ENCODE measurements around the gene RBM19.

RBM19 gene

DNA sequence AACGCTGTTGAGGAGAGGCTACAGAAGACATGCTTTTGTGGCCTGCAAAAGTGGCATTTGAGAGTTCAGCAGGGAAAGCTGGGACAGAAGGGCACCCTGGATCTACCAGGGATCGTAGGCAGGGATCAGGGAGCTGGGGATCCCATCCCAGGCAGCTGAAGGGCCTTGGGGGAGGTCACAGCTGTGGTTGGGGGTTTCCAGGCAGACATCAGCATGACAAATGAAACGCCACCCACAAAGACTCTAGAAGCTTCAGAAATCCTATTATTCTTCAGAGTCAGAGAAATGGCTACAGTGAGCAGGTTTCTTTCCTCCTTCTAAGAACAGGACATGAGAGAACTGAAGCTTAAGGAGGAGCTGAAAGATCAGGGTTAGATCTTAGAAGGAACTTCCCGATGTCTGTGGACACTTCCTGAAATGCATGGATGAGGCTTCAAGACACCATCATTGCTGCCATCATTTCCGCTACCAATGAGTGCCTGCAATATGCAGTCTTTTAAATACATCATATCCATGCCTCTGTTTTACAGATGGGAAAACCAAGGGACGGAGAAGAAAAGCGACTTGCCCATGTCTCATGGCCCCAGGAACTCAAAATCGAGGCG, 104.3 kb downstream of the RBM19 start:
- no peak for DNase-seq

DNA sequence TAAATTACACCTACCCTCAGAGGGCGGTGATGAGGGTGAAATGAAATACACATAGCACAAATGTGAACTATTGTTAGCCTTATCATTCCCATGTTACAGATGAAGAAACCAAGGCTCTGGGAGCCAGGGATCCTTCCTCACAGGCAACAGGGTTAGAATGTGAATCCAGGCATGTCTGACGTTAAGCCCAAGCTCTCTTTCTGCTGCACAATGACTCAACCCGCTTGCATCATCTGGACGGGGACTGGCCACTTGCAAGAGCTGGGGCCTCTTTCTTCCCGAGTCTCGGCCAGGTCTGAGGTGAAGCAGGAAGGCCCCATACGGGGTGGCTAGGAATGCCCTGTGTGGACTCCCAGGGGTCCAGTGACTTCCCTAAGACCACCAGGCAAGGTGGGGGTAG, 105.2 kb downstream of the RBM19 start:
- DNase-seq, result no peak

DNA sequence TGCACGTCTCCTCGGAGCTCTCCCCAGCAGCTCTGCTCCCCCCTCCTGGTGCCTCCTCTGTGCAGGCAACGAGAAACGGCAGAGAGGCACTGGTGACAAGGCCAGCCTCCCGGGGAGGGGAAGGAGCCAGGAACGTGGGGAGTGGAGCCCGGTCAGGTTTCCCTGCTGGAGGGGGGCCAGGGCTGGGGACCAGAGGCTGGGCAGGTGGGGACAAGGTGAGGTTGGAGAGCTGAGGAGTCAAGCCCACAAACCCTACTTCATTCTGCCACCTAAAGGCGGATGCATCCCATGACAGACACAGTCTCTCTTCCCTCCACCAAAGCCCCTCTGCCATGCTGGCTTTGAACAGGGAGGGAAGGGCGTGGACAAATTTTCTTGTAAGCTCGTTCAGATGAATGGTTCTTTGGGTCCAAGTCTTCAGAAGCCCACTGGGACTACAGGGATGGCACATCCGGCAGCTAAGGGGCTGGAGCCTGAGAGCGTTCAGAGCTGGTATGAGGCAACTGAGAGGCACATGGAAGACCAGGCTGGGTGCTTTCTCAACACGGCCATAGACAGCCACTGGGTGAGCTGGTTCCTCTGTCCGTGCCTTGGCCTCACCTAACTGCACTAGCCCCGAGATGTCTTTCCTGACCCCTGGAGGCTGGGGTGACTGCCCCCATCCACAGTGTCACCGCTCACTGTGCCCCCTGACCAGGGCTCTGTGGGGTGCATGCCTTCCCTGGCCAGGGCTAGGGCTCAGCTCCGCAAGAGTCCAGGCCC, 105.9 kb downstream of the RBM19 start:
- DNase-seq, result peak in 2 of 56 donors; percentile 10 to 15

DNA sequence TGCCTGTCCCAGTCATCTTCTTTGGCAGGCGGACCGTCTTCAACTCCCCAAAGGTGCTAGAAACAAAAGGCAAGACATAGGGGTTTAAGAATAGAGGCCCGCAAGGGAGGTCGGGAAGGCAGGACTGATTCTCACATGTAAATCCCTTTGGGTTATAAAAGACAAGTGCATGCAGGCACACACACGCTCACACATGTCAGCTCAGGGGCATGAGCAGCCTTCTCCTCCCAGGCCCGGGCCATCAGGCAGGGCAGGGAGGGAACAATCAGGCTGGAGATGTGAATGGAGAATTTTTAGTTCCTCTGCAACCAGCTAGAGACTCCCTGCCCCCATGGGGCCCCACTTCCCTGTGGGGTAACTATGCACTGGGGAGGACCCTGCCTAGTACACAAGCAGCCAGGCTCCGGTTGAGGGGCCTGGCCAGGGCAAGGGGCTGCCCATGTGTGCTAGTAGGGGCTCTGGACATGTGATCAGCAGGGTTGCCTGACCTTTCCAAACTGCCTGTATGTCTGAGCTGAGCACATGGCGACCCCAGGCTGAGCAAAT, 107.2 kb downstream of the RBM19 start:
- DNase-seq, result no peak

DNA sequence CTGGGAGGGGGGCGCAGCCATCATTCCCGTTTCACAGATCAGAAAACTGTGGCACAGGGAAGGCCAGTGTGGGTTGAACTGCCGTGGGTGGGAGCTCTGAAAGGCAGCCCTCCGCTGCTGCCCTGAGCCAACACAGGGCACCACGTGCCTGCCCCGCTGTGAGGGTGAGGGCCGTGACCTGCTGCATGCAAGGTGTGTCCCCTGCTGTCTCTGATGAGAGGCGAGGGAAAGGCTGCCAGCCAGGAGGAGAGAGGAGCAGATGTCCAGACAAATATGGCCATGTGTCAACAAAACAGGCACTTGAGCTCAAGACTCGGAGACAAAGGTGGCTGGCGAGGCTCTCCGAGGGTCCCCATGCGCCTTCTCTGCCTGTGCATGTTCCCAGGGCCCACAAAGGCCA, 108.8 kb downstream of the RBM19 start:
- DNase-seq, result no peak

DNA sequence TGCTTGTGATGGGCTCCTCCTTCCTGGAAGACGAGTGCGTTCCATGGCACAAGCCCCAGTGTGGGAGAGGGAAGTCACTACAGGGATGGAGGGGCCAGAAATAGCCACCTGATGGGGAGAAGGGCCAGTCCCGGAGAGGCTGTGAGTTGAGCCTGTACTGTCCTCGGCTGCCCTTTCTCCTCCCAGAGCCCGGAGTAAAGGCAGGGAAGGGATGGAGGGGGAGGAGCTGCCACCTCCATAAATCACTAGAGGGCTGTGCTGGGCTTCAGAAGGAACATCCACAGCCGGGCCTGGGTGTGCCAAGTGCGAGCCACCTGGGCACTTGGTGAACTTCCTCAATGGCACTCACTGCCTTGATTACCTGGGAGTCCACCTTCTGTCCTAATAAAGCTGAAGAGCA, 110.1 kb downstream of the RBM19 start:
- no peak for DNase-seq

DNA sequence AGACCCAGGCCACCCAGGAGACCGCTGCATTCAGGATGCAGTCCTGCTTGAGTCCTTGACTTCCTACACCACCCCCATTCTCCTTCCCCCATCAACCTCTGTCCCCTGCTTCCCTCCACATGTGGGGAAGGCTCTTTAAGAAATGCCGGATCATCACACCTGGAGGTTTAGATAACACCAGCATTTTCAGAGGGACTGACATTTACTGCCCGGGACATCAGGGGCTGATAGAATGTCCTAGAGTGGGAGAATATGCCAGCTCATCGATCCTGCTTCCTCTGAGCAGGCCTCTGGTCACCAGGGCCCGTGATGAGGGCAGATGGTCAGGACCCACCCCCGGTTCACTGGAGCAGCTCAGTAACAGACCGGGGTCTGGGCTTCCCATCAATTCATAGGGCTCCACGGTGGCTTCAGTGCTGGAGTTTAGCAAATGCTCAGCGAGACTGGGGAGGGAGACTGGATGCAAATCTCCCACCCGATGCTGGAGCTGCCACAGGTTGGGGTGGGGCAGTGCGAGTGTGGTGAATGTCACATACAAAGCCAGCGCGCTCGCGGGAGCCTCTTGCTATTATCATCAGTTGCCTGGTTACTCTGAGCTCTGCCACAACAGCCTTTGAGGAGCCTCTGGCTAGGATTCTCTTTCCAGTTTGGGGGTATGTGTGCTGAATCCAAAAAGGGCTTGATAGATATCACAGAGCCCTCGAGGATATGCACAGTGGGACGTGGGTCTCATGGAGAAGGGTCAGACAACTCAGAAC, 111.6 kb downstream of the RBM19 start:
- peak in 7 of 56 donors; percentile 8 to 26 (median 19) for DNase-seq

DNA sequence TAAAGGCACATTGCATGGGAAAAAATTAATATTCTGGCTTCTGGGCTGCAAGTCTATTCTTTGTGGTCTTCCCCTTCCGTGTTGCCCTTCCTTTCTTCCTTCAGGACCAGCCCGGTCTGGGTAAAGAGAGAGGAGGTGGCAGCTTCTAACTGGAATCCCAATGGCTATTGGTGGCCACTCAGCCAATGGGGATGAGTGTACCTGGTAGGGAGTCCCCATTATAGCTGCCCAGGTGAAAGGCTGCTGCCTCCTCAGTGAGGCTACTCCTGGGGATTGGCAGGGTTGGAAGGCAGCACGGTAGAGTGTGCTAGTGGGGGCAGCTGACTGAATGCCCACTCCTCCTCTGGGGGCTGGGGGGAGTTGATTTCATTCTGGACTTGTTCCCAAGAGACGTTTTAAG, 112.6 kb downstream of the RBM19 start:
- peak in 2 of 56 donors; percentile 14 to 23 for DNase-seq

DNA sequence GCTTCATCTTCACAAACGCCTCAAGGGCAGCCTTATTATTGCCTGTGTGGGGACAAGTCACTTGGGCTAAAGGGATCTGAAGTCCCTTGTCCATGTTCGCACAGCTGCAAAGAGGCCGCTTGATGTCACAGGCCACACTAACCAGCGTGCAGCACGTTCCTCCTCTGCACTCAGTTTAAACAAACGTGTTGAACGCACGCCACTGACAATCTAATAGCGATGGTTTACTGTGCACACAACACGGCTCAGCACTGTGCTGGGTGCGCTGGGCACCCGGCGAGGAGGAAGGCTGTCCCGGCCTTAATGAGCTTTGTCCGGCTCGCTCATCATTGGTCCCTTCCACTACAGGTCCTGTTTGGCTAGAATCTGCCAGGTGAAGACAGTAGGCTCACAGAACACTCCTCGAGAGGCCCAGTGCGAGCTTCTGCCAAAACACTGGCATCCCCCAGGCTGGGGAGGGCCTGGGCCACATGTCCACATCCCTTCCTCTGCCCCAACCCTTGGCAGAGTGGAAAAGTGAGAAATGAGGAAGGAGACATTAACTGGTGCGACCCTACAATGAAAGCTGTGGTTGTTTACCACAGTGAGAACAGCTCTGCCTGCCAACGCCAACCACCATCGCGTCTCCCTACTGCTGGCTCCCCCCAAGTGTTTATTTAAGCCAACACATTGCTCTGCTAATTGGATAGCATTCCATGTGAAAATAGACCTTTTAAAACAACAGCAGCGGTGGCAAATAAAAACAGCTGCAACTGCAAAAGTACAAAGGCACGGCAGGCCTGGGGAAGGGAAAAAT, 113.2 kb downstream of the RBM19 start:
- DNase-seq, result peak in 39 of 56 donors; percentile 5 to 71 (median 28)

DNA sequence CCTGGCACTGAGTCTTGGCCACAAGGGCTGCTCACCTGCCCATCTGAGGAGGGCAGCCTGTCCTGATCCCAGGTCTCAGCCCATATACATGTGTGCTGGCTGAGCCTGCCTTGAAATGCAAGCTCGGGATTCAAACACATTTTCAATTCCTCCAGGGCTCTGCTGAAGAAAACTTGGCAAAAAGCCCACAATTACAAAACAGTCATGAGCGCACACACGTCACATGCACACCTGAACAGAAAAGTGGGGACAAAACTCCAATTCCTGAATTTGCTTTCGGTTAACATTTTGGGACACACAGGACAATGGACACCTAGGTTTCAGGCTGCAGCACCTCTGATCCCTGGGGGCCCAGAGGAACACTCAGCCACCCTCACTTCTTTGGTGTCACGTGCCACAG, 113.9 kb downstream of the RBM19 start:
- DNase-seq, result no peak

DNA sequence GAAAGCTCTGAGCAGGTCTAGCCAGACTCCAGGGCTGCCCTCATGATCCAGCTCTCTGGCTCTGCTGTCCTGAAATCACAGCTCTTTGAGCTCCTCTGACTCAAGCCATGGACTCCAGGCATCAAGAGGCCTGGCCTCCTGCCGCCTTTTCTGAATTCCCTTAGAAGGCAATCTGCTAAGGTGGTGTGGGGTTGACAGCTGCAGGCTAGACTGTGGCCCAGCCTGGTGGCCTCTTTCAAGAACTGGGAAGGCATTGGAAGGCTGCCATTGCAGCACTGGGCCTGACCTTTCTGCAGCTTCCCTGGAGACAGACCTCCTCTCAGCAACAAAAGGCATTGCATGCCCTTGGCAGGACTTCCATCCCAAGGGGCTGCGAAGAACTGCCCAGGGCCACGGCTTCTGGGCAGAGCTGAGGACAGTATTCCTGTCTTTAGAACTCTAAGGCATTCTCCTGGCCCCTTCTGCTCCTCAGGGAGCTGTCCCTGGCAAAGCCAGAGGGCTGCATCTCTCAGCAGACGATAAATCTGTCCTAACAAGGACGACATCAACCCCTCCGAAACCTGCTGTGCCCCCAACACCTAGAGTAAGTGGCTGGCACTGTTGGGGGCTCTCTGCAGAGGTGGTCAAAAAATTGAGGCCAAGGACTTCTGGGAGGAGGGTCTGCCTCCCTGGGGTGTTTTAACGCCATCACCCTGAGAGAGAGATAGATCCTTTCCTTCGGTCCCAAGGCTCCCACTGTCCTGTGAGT, 115.6 kb downstream of the RBM19 start:
- DNase-seq, result peak in 27 of 56 donors; percentile 4 to 68 (median 25)

DNA sequence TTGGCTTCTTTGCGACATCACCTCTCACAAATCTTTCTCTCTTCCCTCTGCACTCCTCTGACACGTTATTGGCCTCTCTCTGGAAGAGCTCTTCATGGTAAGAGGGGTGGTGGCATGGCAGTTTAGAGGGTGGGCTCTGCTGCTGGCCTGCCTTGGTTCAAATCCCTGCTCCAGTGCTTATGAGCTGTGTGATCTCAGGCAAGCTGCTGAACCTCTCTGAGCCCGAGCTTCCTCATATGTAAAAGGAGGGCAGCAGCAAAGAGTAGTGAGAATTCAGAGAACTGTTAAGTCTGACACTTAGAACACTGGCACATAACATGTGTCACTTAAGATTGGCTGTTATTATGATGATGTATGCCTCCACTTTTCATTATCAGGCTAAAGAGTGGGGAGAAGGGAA, 118.3 kb downstream of the RBM19 start:
- no peak for DNase-seq

DNA sequence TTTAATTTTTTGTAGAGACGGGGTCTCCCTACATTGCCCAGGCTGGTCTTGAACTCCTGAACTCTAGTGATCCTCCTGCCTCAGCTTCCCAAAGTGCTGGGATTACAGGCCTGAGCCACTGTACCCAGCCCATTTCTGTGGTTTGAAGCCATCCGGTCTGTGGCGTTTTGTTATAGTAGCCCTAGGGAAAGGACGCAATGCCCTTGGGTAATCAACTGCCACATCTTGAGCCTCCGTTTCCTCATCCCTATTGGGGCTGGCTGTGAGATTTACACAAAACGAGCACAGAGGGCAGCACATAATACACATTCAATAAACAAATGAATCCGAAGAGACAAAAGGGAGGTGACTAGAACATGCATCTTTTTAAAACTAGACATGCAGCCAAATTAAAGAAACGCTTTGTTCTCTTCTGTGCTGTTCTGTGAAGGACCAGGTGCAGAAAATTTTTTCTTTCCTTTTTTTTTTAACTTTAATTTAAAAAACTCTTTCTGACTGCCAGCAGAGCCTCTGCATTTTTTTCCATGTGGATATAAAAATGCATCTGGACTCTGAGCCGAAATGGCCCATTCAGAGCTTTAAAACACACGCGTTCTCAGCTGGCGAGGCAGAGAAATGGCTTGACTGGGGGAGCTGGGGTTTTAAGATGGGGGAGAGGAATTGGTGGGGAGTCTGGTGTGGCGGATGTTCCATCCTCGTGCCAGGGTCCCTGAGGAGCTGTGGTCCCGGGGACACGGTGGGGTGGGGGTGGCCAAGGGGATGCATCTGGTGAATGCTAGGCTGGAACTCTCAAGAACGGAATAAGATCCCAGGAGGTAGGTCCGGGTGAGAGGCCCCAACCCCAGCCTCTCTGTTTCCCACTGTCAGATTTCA, 119.0 kb downstream of the RBM19 start:
- DNase-seq, result no peak

DNA sequence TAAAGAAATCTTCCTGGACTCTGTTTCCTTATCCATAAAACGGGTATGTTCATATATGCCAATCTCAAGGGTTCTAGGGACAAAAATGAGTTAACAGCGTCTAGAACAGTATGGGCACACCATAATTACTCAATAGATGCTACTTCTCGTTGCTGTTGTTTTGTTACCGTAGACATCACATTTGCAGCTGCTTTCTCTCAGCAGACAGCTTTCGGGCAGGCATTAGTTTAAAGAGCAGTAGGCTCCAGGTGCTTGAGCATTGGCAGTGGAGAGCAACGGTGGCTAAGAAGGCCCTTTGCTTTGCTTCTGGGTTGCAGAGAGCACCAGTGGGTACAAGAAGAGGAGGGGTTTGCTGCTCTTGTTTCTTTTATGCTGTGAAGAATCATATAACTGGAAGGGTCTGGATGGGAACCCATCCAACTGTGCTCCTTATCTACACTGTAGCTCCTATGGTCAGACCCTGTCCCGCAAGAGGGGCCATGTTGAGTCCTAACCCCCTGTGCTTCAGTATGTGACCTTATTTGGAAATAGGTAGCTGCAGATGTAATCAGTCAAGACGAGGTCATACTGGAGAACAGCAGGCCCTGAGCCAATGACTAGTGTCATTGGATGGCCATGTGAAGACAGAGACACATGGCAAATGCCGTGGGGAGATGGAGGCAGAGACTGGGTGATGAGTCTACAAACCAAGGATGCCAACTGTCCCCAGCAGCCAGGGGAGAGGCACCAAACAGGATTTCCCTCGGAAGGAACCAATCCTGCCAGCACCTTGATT, 120.0 kb downstream of the RBM19 start:
- DNase-seq, result no peak

DNA sequence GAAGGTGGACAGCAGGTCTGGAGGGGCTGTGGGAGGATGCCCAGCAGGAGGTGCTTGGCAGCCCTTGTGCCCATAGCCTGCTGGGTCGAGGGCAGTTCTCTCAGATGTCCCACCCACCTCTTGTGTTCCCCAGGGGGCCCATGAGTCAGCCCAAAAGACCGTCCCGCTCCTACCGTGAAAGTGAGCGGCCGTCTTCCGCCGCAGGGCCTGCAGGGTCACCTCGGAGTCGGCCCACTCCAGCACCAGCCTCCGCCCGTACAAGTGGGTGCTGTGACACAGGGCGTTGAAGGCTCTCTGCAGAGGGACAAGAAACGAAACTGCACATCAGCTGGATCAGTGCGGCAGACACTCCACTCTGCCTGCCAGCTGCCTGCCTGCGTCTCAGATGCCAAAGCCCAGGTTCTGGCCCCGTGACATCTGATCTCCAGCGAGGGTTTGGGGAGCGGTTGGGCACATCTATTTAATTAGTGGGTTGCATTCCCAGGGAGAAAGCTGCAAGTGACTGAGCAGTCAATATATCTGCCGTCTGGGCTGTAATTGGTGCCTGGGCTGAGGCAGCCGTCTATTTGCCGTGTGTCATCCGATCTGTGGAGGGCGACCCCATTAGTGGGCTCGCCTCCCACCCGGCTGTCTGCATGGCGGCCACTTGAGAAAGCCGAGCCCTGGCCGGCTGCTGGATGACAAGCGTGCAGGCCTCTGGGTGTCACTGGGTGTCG, 121.5 kb downstream of the RBM19 start:
- no peak for DNase-seq

DNA sequence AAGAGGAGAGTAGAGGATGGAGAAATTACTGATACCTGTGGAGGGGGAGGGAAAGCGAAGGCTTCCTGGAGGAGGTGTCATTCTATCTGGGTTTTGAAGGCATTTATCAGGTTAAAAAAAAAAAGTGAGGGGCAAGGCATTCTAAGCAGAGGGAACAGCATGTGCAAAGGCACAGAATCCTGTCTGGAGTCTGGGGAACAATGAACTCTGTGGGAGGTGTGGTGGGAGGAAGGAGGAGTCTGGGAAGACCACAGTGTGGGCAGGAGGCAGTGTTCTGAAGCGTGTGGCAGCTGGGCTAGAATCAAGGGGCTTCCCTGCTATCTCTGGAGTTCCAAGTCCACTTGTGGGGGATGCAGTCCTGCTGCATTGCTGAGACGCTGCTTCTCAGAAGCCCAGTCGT, 123.4 kb downstream of the RBM19 start:
- no peak for DNase-seq

DNA sequence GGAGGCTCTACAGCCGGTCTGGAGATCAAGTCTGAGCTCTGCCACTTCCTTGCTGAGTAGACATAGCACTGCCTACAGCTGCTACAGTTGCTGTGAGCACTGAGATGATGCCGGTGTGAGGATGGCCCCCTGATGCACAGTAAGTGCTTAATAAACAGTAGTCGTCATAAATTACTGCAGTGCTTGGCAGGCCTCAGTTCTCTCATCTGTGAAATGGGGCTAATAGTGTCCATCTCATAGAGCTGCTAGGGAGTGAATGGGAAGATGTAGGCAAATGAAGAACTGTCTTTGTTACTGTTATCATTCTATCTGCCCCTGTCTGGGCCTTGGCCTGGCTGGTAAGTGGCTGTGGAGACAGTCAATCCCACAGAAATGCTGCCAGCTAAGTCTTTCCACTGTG, 124.3 kb downstream of the RBM19 start:
- no peak for DNase-seq
